Endodermal cell (in vitro differentiated cells): Measurements from ENCODE around the gene IFT27. TPM values are rescaled to one million over a fixed set of nuclear protein-coding genes. Genes with fewer than 3 reads are reported as not detected.
A peak's percentile ranks its signal among the peaks of the same experiment; 100 is the strongest.

Source experiments
- DNase-seq: peaks from one replicate; pipeline ENCODE4 v3.0.0-alpha.2; 2017
- H3K27ac ChIP-seq: 2 replicates; pipeline ENCODE4 v1.5.1; 2013; ENCODE audit warnings: mild to moderate bottlenecking, low read depth, low read length, moderate library complexity
- H3K27me3 ChIP-seq: 2 replicates; pipeline ENCODE4 v1.6.1; 2013; ENCODE audit warnings: mild to moderate bottlenecking, low read length, moderate library complexity; ENCODE audit not compliant: insufficient read depth, control insufficient read depth, poor library complexity, severe bottlenecking
- H3K36me3 ChIP-seq: 2 replicates; pipeline ENCODE4 v1.7.0; 2013; ENCODE audit warnings: mild to moderate bottlenecking, low read length, moderate library complexity; ENCODE audit not compliant: control insufficient read depth, insufficient read depth
- H3K4me1 ChIP-seq: one replicate; pipeline ENCODE4 v1.7.0; 2013; ENCODE audit warnings: low read length; ENCODE audit not compliant: control insufficient read depth, insufficient read depth
- H3K4me3 ChIP-seq: 2 replicates; pipeline ENCODE4 v1.5.1; 2013; ENCODE audit warnings: mild to moderate bottlenecking, low read length, moderate library complexity
- H3K9ac ChIP-seq: 2 replicates; pipeline ENCODE4 v1.6.1; 2013; ENCODE audit warnings: mild to moderate bottlenecking, low read length, moderate library complexity; ENCODE audit not compliant: poor library complexity, severe bottlenecking; ENCODE audit errors: extremely low read depth
- H3K9me3 ChIP-seq: 2 replicates; pipeline ENCODE4 v1.6.1; 2013; ENCODE audit warnings: mild to moderate bottlenecking, low read length, moderate library complexity; ENCODE audit not compliant: control insufficient read depth
- H3K27ac Mint-ChIP-seq: 2 replicates; pipeline ENCODE4 v1.8.0; 2020; ENCODE audit warnings: mixed read lengths
- H3K27me3 Mint-ChIP-seq: 2 replicates; pipeline ENCODE4 v1.8.0; 2021; ENCODE audit warnings: mild to moderate bottlenecking, mixed read lengths; ENCODE audit not compliant: insufficient read depth
- H3K36me3 Mint-ChIP-seq: 2 replicates; pipeline ENCODE4 v1.8.0; 2020; ENCODE audit warnings: low read depth, mixed read lengths
- H3K4me1 Mint-ChIP-seq: 2 replicates; pipeline ENCODE4 v1.8.0; 2020; ENCODE audit warnings: mixed read lengths
- H3K4me3 Mint-ChIP-seq: 2 replicates; pipeline ENCODE4 v1.8.0; 2020; ENCODE audit warnings: mild to moderate bottlenecking, moderate library complexity, mixed read lengths
- H3K9me3 Mint-ChIP-seq: 2 replicates; pipeline ENCODE4 v1.8.0; 2020; ENCODE audit warnings: mild to moderate bottlenecking, mixed read lengths
- WGBS, 2 experiments: methylation state at CpG; one replicate each; pipeline versions ENCODE4 v1.1.5 to v1.1.7; 2013; ENCODE audit warnings: missing lambda C conversion rate in 2 of 2, mixed read lengths in 1 of 2; ENCODE audit not compliant: insufficient coverage in 1 of 2, insufficient read length in 1 of 2; 5-methylcytosine and 5-hydroxymethylcytosine counted together
- total RNA-seq, 2 donors: library from RNA; stranded (reverse); fragmentation: NEBNext Ultra II Directional in 1 of 2; extraction: Animal tissue kit (Norgen Biotek cat#: 25700) in 1 of 2; gene quantifications; 2 replicates in 1 of 2; 3 replicates in 1 of 2; pipeline ENCODE4 v1.2.1, GENCODE V29; 2021
- TF ChIP-seq, protein P1 (sequence below): fragments of 200-600 bp; sonication (generic); conservative IDR thresholded peaks from 2 replicates; pipeline ENCODE4 v1.5.0; 2021; ENCODE audit warnings: antibody characterized with exemption, mild to moderate bottlenecking

The IFT27 gene
- total RNA-seq, 2 donors from 2014 or later = 49.8 to 65.2 TPM

DNA sequence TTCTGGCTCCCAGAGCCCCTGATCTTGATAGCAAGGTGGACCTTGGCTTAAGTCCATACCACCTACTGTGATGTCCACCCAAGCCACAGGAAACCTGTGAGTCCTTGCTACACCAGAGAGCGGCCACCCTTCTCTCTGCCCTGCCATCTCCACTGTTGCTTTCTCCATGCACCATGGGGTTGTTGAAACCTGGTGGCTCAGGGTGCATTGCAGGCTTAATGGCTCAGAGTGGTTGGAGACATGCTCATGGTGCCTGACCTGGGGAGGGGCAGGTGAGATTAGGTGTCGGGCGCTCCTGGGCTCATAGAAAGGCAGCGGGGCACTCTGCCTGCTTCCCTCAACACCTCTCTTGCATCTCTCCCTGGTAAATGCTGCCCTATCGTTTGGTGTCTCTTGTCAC lies 47.4 kb downstream of the IFT27 start:
- Mint-ChIP-seq H3K36me3 (no peaks in the 10 kb centered on the region), H3K9me3 (no peaks in the 10 kb centered on the region), H3K4me3 (no peak overlapping the region), H3K27ac (no peak overlapping the region), H3K27me3 (peaks cover 8% of the 10 kb centered on the region), H3K4me1 (no peaks in the 10 kb centered on the region)
- Histone ChIP-seq H3K27me3 (no peaks in the 10 kb centered on the region), H3K36me3 (no peaks in the 10 kb centered on the region), H3K4me1 (no peaks in the 10 kb centered on the region), H3K9me3 (no peaks in the 10 kb centered on the region), H3K9ac (no peak overlapping the region), H3K4me3 (no peak overlapping the region), H3K27ac (no peak overlapping the region)
- WGBS, 2 experiments = 70 to 92% methylated on average over 4 to 5 of the region's 5 CpGs
- peak; percentile 41 for DNase-seq
- TF ChIP-seq, protein P1, sequence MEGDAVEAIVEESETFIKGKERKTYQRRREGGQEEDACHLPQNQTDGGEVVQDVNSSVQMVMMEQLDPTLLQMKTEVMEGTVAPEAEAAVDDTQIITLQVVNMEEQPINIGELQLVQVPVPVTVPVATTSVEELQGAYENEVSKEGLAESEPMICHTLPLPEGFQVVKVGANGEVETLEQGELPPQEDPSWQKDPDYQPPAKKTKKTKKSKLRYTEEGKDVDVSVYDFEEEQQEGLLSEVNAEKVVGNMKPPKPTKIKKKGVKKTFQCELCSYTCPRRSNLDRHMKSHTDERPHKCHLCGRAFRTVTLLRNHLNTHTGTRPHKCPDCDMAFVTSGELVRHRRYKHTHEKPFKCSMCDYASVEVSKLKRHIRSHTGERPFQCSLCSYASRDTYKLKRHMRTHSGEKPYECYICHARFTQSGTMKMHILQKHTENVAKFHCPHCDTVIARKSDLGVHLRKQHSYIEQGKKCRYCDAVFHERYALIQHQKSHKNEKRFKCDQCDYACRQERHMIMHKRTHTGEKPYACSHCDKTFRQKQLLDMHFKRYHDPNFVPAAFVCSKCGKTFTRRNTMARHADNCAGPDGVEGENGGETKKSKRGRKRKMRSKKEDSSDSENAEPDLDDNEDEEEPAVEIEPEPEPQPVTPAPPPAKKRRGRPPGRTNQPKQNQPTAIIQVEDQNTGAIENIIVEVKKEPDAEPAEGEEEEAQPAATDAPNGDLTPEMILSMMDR = no peak

DNA sequence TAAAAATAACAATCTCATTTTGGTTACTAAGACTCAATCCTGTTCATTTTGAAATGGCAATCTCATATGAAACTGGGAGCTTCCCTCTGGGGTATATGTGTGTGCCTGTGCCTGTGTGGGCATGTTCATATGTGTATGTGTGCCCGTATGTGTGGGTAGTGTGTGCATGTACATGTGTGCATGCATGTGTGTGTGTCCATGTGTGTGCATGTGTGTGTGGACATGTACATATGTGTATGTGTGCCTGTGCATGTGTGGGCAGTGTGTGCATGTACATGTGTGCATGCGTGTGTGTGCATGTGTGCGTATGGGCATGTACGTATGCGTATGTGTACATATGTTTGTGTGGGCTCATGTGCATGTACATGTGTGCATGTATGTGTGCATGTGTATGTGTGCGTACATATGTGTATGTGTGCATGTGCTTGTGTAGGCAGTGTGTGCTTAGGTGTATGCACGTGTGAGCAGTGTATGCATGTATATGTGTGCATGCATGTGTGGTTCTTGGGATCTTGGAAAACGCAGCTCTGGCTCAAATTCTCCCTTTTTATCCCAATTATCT lies 47.9 kb downstream of the IFT27 start:
- Mint-ChIP-seq H3K4me3 (no peak overlapping the region), H3K27me3 (peaks cover 8% of the 10 kb centered on the region), H3K4me1 (no peaks in the 10 kb centered on the region), H3K36me3 (no peaks in the 10 kb centered on the region), H3K27ac (no peak overlapping the region), H3K9me3 (no peaks in the 10 kb centered on the region)
- TF ChIP-seq, protein P1 = no peak
- H3K4me1 ChIP-seq = no peaks in the 10 kb centered on the region
- H3K4me3 ChIP-seq = no peak overlapping the region
- WGBS, 2 experiments = 82 to 92% methylated on average over 4 to 8 of the region's 8 CpGs
- no peaks in the 10 kb centered on the region for H3K9me3 ChIP-seq
- H3K27me3 ChIP-seq = no peaks in the 10 kb centered on the region
- H3K27ac ChIP-seq = no peak overlapping the region
- peak; percentile 17 for DNase-seq
- H3K36me3 ChIP-seq = no peaks in the 10 kb centered on the region
- no peak overlapping the region for H3K9ac ChIP-seq

DNA sequence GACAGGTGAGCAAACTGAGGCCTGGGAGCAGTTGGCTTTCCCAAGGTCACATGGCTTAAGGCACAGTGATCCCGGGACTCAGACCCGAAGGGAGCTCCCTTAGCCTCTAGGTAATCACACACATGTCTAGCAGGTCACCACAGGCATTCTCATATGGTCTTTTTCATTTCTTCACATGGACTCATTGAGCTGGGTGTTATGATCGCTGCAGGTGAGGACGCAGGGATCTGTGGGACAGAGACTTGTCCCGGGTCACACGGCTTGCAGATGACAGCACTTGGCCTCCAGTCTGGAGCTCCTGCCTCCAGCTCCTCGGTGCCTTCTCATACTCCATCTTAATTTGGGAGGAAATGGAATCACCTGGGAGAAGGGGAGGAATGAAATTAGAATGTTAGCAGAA lies 48.8 kb downstream of the IFT27 start:
- TF ChIP-seq, protein P1 = no peak

More for the DNA sequence above, 48.8 kb downstream of the IFT27 start:
- Mint-ChIP-seq H3K27me3 (peaks cover 8% of the 10 kb centered on the region), H3K36me3 (no peaks in the 10 kb centered on the region), H3K4me1 (no peaks in the 10 kb centered on the region), H3K9me3 (no peaks in the 10 kb centered on the region), H3K27ac (no peak overlapping the region), H3K4me3 (no peak overlapping the region)
- DNase-seq = peak; percentile 24
- Histone ChIP-seq H3K4me3 (no peak overlapping the region), H3K9ac (no peak overlapping the region), H3K27ac (no peak overlapping the region), H3K36me3 (no peaks in the 10 kb centered on the region), H3K9me3 (no peaks in the 10 kb centered on the region), H3K4me1 (no peaks in the 10 kb centered on the region), H3K27me3 (peaks cover 6% of the 10 kb centered on the region)
- WGBS, 2 experiments = 94 to 98% methylated on average over 6 to 7 of the region's 7 CpGs
